Measurements from ENCODE around the gene ADPRHL1. TPM values are rescaled to one million over a fixed set of nuclear protein-coding genes. Genes with fewer than 3 reads are reported as not detected.
"Not testable (repeated sequence)": the region's sequence is repeated elsewhere in the genome, so short reads cannot be mapped to it uniquely, and the experiment has no call there.

Gene ADPRHL1
- total RNA-seq, 1 donor from 2014 or later: 8.4 TPM

GRCh38 chr13:113437408-113438010, 15.8 kb downstream of the ADPRHL1 start:
- TF ChIP-seq, protein P1, sequence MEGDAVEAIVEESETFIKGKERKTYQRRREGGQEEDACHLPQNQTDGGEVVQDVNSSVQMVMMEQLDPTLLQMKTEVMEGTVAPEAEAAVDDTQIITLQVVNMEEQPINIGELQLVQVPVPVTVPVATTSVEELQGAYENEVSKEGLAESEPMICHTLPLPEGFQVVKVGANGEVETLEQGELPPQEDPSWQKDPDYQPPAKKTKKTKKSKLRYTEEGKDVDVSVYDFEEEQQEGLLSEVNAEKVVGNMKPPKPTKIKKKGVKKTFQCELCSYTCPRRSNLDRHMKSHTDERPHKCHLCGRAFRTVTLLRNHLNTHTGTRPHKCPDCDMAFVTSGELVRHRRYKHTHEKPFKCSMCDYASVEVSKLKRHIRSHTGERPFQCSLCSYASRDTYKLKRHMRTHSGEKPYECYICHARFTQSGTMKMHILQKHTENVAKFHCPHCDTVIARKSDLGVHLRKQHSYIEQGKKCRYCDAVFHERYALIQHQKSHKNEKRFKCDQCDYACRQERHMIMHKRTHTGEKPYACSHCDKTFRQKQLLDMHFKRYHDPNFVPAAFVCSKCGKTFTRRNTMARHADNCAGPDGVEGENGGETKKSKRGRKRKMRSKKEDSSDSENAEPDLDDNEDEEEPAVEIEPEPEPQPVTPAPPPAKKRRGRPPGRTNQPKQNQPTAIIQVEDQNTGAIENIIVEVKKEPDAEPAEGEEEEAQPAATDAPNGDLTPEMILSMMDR (IDR thresholded peaks at IDR 0.05): no peak
- Mint-ChIP-seq H3K4me3 (ENCODE audit: unreplicated experiment) (no peak overlapping the region), H3K27ac (ENCODE audit: unreplicated experiment) (no peak overlapping the region), H3K4me1 (ENCODE audit: low read depth) (no peaks in the 10 kb centered on the region), H3K27me3 (ENCODE audit: low read depth) (no peaks in the 10 kb centered on the region), H3K36me3 (ENCODE audit: low read depth) (peaks cover 11% of the 10 kb centered on the region), H3K9me3 (ENCODE audit: low read depth) (peaks cover 1% of the 10 kb centered on the region)
- peak; percentile 84 for DNase-seq (ENCODE audit: low spot score)

DNA sequence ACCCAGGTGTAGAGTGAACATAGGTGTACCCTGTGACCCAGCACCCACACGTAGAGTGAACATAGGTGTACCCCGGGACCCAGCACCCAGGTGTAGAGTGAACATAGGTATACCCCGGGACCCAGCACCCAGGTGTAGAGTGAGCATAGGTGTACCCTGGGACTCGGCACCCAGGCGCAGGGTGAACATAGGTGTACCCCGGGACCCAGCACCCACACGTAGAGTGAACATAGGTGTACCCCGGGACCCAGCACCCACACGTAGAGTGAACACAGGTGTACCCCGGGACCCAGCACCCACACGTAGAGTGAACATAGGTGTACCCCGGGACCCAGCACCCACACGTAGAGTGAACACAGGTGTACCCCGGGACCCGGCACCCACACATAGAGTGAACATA, 16.4 kb downstream of the ADPRHL1 start:
- not testable (repeated sequence) for H3K27me3 Mint-ChIP-seq (ENCODE audit: low read depth); H3K9me3 Mint-ChIP-seq (ENCODE audit: low read depth); H3K4me1 Mint-ChIP-seq (ENCODE audit: low read depth); DNase-seq (ENCODE audit: low spot score); H3K27ac Mint-ChIP-seq (ENCODE audit: unreplicated experiment); H3K4me3 Mint-ChIP-seq (ENCODE audit: unreplicated experiment); H3K36me3 Mint-ChIP-seq (ENCODE audit: low read depth)

- H3K4me1 Mint-ChIP-seq (ENCODE audit: low read depth); H3K9me3 Mint-ChIP-seq (ENCODE audit: low read depth); H3K36me3 Mint-ChIP-seq (ENCODE audit: low read depth); H3K4me3 Mint-ChIP-seq (ENCODE audit: unreplicated experiment); H3K27me3 Mint-ChIP-seq (ENCODE audit: low read depth); H3K27ac Mint-ChIP-seq (ENCODE audit: unreplicated experiment): not testable (repeated sequence)
- DNase-seq (ENCODE audit: low spot score): peak; percentile 88
These were observed 17.4 kb downstream of the ADPRHL1 start for GRCh38 chr13:113435907-113436306.

GRCh38 chr13:113433391-113433916, 19.8 kb downstream of the ADPRHL1 start:
- Mint-ChIP-seq H3K4me3 (ENCODE audit: unreplicated experiment) (no peak overlapping the region), H3K27ac (ENCODE audit: unreplicated experiment) (no peak overlapping the region), H3K4me1 (ENCODE audit: low read depth) (no peaks in the 10 kb centered on the region), H3K9me3 (ENCODE audit: low read depth) (no peaks in the 10 kb centered on the region), H3K27me3 (ENCODE audit: low read depth) (no peaks in the 10 kb centered on the region), H3K36me3 (ENCODE audit: low read depth) (peaks cover 3% of the 10 kb centered on the region)
- no peak for DNase-seq (ENCODE audit: low spot score)
- TF ChIP-seq, protein P1 (IDR thresholded peaks at IDR 0.05): no peak

GRCh38 chr13:113432506-113433270, 20.6 kb downstream of the ADPRHL1 start:
- Mint-ChIP-seq H3K27ac (ENCODE audit: unreplicated experiment) (no peak overlapping the region), H3K36me3 (ENCODE audit: low read depth) (peaks cover 3% of the 10 kb centered on the region), H3K4me1 (ENCODE audit: low read depth) (peaks cover 8% of the 10 kb centered on the region), H3K27me3 (ENCODE audit: low read depth) (no peaks in the 10 kb centered on the region), H3K9me3 (ENCODE audit: low read depth) (no peaks in the 10 kb centered on the region), H3K4me3 (ENCODE audit: unreplicated experiment) (no peak overlapping the region)
- peak; percentile 77 for DNase-seq (ENCODE audit: low spot score)
- TF ChIP-seq, protein P1 (IDR thresholded peaks at IDR 0.05): no peak

DNA sequence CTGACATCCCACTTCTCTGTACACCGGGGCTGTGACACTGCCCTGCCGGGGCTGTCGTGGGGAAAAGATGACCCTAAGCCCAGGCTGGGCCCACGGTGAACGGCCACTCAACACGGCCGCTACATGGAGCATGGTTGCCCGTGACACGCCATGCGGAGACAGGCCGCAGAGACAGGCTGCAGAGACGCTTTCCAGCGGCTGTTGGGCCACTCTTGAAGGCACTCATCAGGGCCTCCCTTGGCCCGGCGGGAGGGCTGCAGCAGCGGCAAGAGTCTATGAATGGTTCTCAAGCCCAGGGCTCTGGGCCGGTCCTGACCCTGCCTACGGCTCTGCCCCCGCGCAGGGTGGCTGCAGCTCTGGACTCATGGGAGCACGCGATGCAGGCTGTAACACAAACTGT, 22.1 kb downstream of the ADPRHL1 start:
- H3K9me3 Mint-ChIP-seq (ENCODE audit: low read depth): no peaks in the 10 kb centered on the region
- no peaks in the 10 kb centered on the region for H3K27me3 Mint-ChIP-seq (ENCODE audit: low read depth)
- no peak overlapping the region for H3K27ac Mint-ChIP-seq (ENCODE audit: unreplicated experiment)
- peaks cover 3% of the 10 kb centered on the region for H3K36me3 Mint-ChIP-seq (ENCODE audit: low read depth)
- H3K4me3 Mint-ChIP-seq (ENCODE audit: unreplicated experiment): no peak overlapping the region
- peak; percentile 82 for DNase-seq (ENCODE audit: low spot score)
- H3K4me1 Mint-ChIP-seq (ENCODE audit: low read depth): peaks cover 15% of the 10 kb centered on the region
- TF ChIP-seq, protein P1 (IDR thresholded peaks at IDR 0.05): no peak

All from chondrocyte (in vitro differentiated cells).